Fibroblast of skin of back (primary cell): Measurements from ENCODE around the gene DGAT2.

ENCODE experiments used
- DNase-seq: peaks from one replicate; pipeline ENCODE4 v3.0.0-alpha.2; 2013

Gene DGAT2

DNA sequence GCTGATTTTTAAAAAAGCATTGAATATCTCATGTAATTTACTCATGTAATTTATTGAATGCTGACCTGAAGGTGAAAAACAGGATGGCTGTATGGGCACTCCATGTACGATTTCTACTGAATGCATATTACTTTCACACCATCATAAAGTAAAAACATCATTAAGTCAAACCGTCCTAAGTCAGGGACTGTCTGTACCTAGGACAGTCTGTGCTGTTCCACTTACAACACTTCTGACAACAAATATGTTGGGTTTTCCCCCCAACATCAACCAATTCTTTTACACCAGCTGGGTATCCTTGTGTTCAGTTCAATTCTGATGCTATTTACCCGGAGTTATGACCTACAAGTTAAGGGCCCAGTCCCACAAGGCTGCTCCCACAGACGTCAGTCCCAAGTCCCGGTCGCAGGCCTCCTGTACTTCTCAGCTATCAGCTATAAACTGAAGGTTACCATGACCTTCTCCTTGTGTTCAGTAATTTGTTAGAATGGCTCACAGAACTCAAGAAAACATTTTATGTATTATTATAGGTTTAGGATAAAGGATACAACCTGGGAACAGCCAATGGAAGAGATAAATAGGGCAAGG lies 63.4 kb downstream of the DGAT2 start:
- no peak for DNase-seq

DNA sequence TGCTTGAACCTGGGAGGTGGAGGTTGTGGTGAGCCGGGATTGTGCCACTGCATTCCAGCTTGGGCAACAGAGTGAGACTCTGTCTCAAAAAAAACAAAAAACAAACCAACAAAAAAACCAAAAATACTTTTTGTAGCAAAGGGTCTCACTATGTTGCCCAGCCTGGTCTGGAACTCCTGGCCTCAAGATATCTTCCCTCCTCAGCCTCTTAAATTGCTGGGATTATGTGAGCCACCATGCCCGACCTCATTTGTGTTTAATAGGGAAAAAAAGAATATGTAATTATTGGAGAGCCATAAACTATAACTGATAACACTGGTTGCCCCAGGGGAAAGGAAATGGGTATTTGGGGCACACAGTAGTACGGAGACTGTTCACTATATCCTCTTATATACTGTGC lies 66.2 kb downstream of the DGAT2 start:
- no peak for DNase-seq

DNA sequence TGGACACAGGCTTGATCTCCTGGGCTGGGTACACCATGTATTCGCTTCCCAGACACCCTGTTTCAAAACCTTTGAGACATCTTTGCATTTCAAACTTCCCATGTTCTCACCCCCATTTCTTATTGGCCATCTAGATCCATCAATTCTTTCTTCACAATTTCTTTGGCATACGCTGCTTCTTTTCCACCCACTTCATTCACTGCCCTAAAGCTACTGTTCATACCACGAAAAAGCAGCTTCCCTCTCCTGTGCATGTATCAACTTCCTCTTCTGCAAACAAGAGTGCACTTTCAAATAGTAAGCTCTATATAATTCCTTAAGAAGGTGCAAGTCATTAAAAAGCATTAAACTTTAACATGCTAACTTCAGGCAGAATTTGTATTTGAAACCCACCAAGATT lies 67.8 kb downstream of the DGAT2 start:
- no peak for DNase-seq

DNA sequence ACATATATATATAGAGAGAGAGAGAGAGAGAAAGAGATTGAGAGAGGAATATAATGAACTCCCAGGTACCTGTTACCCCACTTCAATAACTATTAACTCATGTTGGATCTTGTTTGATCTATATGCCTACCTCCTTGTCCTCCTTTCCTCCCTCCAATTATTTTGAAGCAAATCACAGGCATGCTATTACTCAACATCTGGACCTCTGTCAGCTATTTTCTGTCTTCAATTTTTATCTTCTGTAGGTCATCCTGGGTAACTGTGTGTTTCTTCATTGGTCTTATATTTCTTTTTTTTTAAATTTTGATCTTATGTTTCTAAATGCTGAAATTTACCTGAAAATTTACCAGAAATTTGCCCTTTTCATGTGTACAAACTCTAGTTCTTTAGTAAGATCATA lies 71.3 kb downstream of the DGAT2 start:
- no peak for DNase-seq

DNA sequence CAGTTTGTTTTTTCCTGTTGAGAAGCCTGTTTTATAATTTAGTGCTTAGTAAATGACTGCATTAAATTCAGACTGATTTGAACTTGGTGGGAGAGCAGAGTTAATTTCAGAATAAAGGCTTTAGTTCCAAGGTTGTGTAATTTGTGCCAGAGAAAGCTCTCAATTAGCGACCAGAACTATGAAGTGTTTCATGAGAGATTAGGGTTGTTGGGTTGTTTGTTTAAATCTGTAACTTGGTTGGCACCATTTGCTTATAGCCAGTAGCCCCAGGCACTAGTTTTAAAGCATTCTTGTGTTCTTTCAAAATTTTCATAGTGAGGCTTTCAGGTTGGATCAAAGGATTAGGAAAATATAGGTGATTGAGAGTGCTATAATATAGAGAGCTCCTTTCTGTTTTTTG lies 71.9 kb downstream of the DGAT2 start:
- no peak for DNase-seq

DNA sequence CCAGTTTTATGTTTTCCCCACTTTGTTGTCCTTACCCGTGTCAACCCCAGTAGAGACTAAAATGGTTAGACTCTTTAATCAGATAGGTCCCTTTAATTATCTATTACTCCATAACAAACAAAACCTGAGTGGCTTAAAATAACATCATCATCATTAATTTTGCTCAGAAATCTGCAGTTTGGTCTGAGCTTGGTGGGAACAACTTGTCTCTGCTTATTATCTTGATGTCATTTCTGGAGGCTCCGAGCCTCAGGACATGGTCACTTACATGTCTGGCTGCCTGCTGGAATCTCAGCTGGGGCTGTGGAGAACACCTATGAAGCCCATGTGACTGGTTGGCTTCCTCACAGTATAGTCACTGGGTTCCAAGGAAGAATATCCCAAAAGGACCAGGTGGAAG lies 73.2 kb downstream of the DGAT2 start:
- no peak for DNase-seq

DNA sequence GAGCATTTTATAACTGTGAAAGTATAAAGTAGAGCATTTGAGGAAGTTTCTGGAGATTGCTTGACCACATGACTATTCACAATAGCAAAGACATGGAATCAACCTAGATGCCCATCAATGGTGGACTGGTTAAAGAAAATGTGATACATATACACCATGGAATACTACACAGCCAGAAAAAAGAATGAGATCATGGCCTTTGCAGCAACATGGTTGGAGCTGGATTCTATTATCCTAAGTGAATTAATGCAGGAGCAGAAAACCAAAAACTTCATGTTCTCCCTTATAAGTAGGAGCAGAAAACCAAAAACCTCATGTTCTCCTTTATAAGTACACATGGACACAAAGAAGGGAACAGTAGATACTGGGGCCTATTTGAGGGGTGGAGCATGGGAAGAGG lies 76.7 kb downstream of the DGAT2 start:
- no peak for DNase-seq

DNA sequence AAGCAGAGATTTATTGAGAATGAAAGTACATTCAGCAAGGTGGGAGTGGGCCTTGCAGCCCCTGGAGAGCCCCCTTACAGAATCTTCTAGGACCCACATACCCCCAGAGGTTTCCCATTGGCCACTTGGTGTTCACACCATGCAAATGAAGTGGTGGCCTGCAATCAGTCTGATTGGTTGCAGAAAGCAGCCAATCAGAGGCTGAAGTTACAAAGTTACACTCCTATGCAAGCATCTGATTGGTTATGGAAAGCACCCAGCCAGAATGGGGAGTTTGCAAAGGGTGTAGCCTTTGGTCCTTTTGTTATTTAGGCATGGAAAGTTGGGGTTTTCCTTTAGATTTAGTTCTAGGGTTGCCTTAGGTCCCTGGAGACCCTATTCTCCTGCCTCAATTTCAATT lies 81.3 kb downstream of the DGAT2 start:
- no peak for DNase-seq

DNA sequence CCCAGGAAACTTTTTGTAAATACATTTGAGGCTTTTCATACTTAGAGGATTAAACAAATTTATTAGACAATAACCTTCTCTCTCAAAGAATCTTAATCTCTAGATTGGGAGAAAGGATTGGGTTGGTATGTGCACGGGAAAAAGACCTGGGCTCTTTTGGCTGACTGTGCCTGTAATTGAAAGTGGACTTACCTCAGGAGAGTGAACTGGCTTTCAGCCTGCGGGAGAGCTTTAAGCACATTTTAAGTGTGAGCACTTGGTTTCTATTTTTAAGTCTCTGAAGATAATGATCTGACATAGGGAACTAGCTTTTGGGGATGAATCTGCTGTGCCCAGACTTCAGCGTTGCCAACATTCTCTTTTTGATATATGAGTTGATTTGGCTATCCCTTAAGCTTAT lies 82.2 kb downstream of the DGAT2 start:
- DNase-seq, result no peak
